D721Med (cell line): Measurements from ENCODE around the gene CHRNA10.
A peak's percentile ranks its signal among the peaks of the same experiment; 100 is the strongest.

Source experiments
- DNase-seq: peaks from one replicate; pipeline ENCODE4 v3.0.0; 2011; ENCODE audit warnings: low spot score; ENCODE audit not compliant: insufficient read length
- FAIRE-seq: peaks from 2 replicates; lab custom pipeline; 2011; peaks lifted over from hg19 to GRCh38; lab: Jason Lieb, UNC
- CTCF ChIP-seq: IDR thresholded peaks from 2 replicates; pipeline ENCODE4 v1.5.1; 2012; ENCODE audit warnings: mild to moderate bottlenecking, control low read depth; ENCODE audit not compliant: insufficient read depth; ENCODE audit errors: missing control alignments

CHRNA10 gene

GRCh38 chr11:3700410-3700809 is 29.2 kb upstream of the CHRNA10 start:
- no peak for FAIRE-seq
- no peak for DNase-seq
- no peak for TF ChIP-seq CTCF

- DNase-seq (no peak), FAIRE-seq (no peak)
- no peak for TF ChIP-seq CTCF
Observed at GRCh38 chr11:3686751-3687150, 15.6 kb upstream of the CHRNA10 start.

- DNase-seq: no peak
- FAIRE-seq: no peak
- no peak for TF ChIP-seq CTCF
Observed at GRCh38 chr11:3685923-3686322, 14.7 kb upstream of the CHRNA10 start.

- no peak for DNase-seq
- FAIRE-seq: no peak
- no peak for TF ChIP-seq CTCF
Observed at GRCh38 chr11:3684819-3685172, 13.6 kb upstream of the CHRNA10 start.

- no peak for DNase-seq
- no peak for TF ChIP-seq CTCF
- no peak for FAIRE-seq
Observed at GRCh38 chr11:3684129-3684818, 13.1 kb upstream of the CHRNA10 start.

- no peak for DNase-seq
- FAIRE-seq: no peak
- TF ChIP-seq CTCF: peak; percentile 4
Observed at GRCh38 chr11:3683039-3683438, 11.9 kb upstream of the CHRNA10 start.

- TF ChIP-seq CTCF: no peak
- FAIRE-seq: no peak
- no peak for DNase-seq
Observed at GRCh38 chr11:3679077-3679476, 7.9 kb upstream of the CHRNA10 start.
